ENCODE data around the gene SSR1. TPM values are rescaled to one million over a fixed set of nuclear protein-coding genes. Genes with fewer than 3 reads are reported as not detected.
"Not testable (repeated sequence)": the region's sequence is repeated elsewhere in the genome, so short reads cannot be mapped to it uniquely, and the experiment has no call there.

Gene SSR1
- total RNA-seq, 2 experiments from 2014 or later = 49.6 to 55.1 TPM

GRCh38 chr6:7343546-7344475, 30.8 kb upstream of the SSR1 start:
- Mint-ChIP-seq H3K9me3 (no peaks in the 10 kb centered on the region), H3K4me1 (ENCODE audit: low read depth) (no peaks in the 10 kb centered on the region), H3K36me3 (ENCODE audit: low read depth) (no peaks in the 10 kb centered on the region), H3K27me3 (peaks cover 23% of the 10 kb centered on the region), H3K27ac (no peak overlapping the region), H3K4me3 (peak overlapping the region; percentile 60)
- Histone ChIP-seq H3K4me1 (ENCODE audit: insufficient read depth, low read length) (no peaks in the 10 kb centered on the region), H3K9me3 (ENCODE audit: control insufficient read depth in 1 of 2, insufficient read depth in 1 of 2, low read length in 2 of 2) (peaks cover 0 to 3% of the 10 kb centered on the region in 2 experiments), H3K36me3 (ENCODE audit: insufficient read depth, low read length) (no peaks in the 10 kb centered on the region), H3K27ac (ENCODE audit: low read depth in 1 of 2, low read length in 2 of 2) (no peak overlapping the region), H3K4me3 (ENCODE audit: low read length) (no peak overlapping the region), H3K27me3 (ENCODE audit: control insufficient read depth in 1 of 2, insufficient read depth in 2 of 2, low read length in 2 of 2) (peaks cover 0 to 2% of the 10 kb centered on the region in 2 experiments)
- POLR2A ChIA-PET = no interaction called here
- TF ChIP-seq CTCF (IDR thresholded peaks at IDR 0.05) = no peak
- no peak for ATAC-seq (ENCODE audit: poor library complexity)
- intact Hi-C loops (cut with DNase I, micrococcal nuclease) = no loop called here
- DNase-seq = no peak
- CTCF ChIA-PET = no interaction called here

- ATAC-seq (ENCODE audit: poor library complexity) (no peak), DNase-seq (no peak)
- no peaks in the 10 kb centered on the region for H3K36me3 Mint-ChIP-seq (ENCODE audit: low read depth)
- H3K4me1 ChIP-seq (ENCODE audit: insufficient read depth, low read length) = no peaks in the 10 kb centered on the region
- H3K4me3 Mint-ChIP-seq = no peak overlapping the region
- H3K4me1 Mint-ChIP-seq (ENCODE audit: low read depth) = no peaks in the 10 kb centered on the region
- no peak overlapping the region for H3K27ac Mint-ChIP-seq
- H3K4me3 ChIP-seq (ENCODE audit: low read length) = no peak overlapping the region
- intact Hi-C loops (cut with DNase I, micrococcal nuclease) = no loop called here
- no peaks in the 10 kb centered on the region for H3K9me3 Mint-ChIP-seq
- POLR2A ChIA-PET = no interaction called here
- no peak for TF ChIP-seq CTCF (IDR thresholded peaks at IDR 0.05)
- peaks cover 0 to 3% of the 10 kb centered on the region in 2 experiments for H3K9me3 ChIP-seq (ENCODE audit: control insufficient read depth in 1 of 2, insufficient read depth in 1 of 2, low read length in 2 of 2)
- peaks cover 0 to 2% of the 10 kb centered on the region in 2 experiments for H3K27me3 ChIP-seq (ENCODE audit: control insufficient read depth in 1 of 2, insufficient read depth in 2 of 2, low read length in 2 of 2)
- H3K27me3 Mint-ChIP-seq = peaks cover 12% of the 10 kb centered on the region
- H3K27ac ChIP-seq (ENCODE audit: low read depth in 1 of 2, low read length in 2 of 2) = no peak overlapping the region
- CTCF ChIA-PET = no interaction called here
- no peaks in the 10 kb centered on the region for H3K36me3 ChIP-seq (ENCODE audit: insufficient read depth, low read length)
These were observed 29.2 kb upstream of the SSR1 start for GRCh38 chr6:7341989-7342742.

- H3K27ac Mint-ChIP-seq = no peak overlapping the region
- H3K4me3 ChIP-seq (ENCODE audit: low read length) = no peak overlapping the region
- no peak for DNase-seq
- no peak overlapping the region for H3K4me3 Mint-ChIP-seq
- H3K9me3 ChIP-seq (ENCODE audit: control insufficient read depth in 1 of 2, insufficient read depth in 1 of 2, low read length in 2 of 2) = peaks cover 0 to 3% of the 10 kb centered on the region in 2 experiments
- peaks cover 0 to 2% of the 10 kb centered on the region in 2 experiments for H3K27me3 ChIP-seq (ENCODE audit: control insufficient read depth in 1 of 2, insufficient read depth in 2 of 2, low read length in 2 of 2)
- no peak for TF ChIP-seq CTCF (IDR thresholded peaks at IDR 0.05)
- POLR2A ChIA-PET = interaction anchor here (0.9 kb wide), 1 partner anchor 10 kb away, joined by 3 read pairs; no protein-coding TSS in a partner anchor
- CTCF ChIA-PET = no interaction called here
- H3K36me3 ChIP-seq (ENCODE audit: insufficient read depth, low read length) = no peaks in the 10 kb centered on the region
- ATAC-seq (ENCODE audit: poor library complexity) = no peak
- H3K27ac ChIP-seq (ENCODE audit: low read depth in 1 of 2, low read length in 2 of 2) = no peak overlapping the region
- H3K27me3 Mint-ChIP-seq = peaks cover 12% of the 10 kb centered on the region
- no peaks in the 10 kb centered on the region for H3K36me3 Mint-ChIP-seq (ENCODE audit: low read depth)
- no peaks in the 10 kb centered on the region for H3K9me3 Mint-ChIP-seq
- H3K4me1 Mint-ChIP-seq (ENCODE audit: low read depth) = no peaks in the 10 kb centered on the region
- no peaks in the 10 kb centered on the region for H3K4me1 ChIP-seq (ENCODE audit: insufficient read depth, low read length)
- intact Hi-C loops (cut with DNase I, micrococcal nuclease) = no loop called here
These were observed 28.3 kb upstream of the SSR1 start for GRCh38 chr6:7341271-7341670.

- POLR2A ChIA-PET; intact Hi-C loops (cut with DNase I, micrococcal nuclease); H3K4me1 Mint-ChIP-seq (ENCODE audit: low read depth); H3K27ac ChIP-seq (ENCODE audit: low read depth in 1 of 2, low read length in 2 of 2); H3K36me3 Mint-ChIP-seq (ENCODE audit: low read depth); H3K36me3 ChIP-seq (ENCODE audit: insufficient read depth, low read length); H3K4me3 Mint-ChIP-seq; H3K27ac Mint-ChIP-seq; H3K4me1 ChIP-seq (ENCODE audit: insufficient read depth, low read length); H3K9me3 ChIP-seq (ENCODE audit: control insufficient read depth in 1 of 2, insufficient read depth in 1 of 2, low read length in 2 of 2); H3K9me3 Mint-ChIP-seq; ATAC-seq (ENCODE audit: poor library complexity); H3K27me3 ChIP-seq (ENCODE audit: control insufficient read depth in 1 of 2, insufficient read depth in 2 of 2, low read length in 2 of 2); H3K4me3 ChIP-seq (ENCODE audit: low read length): not testable (repeated sequence)
- peak in 4 of 14 experiments; percentile 8 to 43 (median 29) for DNase-seq
- CTCF ChIA-PET = interaction anchor here (0.6 to 0.8 kb wide), 2 partner anchors 25 to 28 kb away, joined by 3 to 4 read pairs; no protein-coding TSS in a partner anchor
- peaks cover 12% of the 10 kb centered on the region for H3K27me3 Mint-ChIP-seq
These were observed 26.2 kb upstream of the SSR1 start for GRCh38 chr6:7339007-7339732.

All from CD4-positive, alpha-beta T cell (primary cell).